Fibroblast of pulmonary artery (primary cell): ENCODE data around the gene AKNA.

Experiments used
- DNase-seq: peaks from one replicate; pipeline ENCODE4 v3.0.0-alpha.2; 2010; ENCODE audit warnings: low read depth
- H3K4me3 ChIP-seq: replicated peaks from 2 replicates; pipeline ENCODE4 v1.5.1; 2011; ENCODE audit warnings: low read depth, mild to moderate bottlenecking, control low read depth, low read length, moderate library complexity
- TF ChIP-seq, protein P1 (sequence below): IDR thresholded peaks from 2 replicates; pipeline ENCODE4 v1.5.1; 2011; ENCODE audit warnings: mild to moderate bottlenecking, control low read depth, low read length, inconsistent platforms; ENCODE audit errors: missing control alignments

AKNA gene

DNA sequence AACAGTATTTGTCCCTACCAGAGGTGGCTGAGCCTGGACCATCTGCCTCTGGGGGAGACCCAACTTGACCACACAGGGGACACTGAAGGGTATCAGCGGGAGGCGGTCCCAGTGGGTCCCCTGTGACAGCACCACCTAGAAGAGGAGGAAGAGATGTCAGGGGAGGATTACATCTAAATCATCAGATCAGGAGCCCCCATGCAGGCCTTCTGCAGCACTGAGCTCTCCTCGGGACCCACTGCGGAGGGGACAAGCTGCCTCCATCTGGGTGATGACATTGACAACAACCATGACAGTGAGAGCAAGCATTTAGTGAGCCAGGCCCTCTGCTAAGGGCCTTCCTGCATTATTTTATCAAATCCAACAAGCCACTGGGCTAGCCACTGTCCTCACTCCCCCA is 45.8 kb downstream of the AKNA start:
- TF ChIP-seq, protein P1, sequence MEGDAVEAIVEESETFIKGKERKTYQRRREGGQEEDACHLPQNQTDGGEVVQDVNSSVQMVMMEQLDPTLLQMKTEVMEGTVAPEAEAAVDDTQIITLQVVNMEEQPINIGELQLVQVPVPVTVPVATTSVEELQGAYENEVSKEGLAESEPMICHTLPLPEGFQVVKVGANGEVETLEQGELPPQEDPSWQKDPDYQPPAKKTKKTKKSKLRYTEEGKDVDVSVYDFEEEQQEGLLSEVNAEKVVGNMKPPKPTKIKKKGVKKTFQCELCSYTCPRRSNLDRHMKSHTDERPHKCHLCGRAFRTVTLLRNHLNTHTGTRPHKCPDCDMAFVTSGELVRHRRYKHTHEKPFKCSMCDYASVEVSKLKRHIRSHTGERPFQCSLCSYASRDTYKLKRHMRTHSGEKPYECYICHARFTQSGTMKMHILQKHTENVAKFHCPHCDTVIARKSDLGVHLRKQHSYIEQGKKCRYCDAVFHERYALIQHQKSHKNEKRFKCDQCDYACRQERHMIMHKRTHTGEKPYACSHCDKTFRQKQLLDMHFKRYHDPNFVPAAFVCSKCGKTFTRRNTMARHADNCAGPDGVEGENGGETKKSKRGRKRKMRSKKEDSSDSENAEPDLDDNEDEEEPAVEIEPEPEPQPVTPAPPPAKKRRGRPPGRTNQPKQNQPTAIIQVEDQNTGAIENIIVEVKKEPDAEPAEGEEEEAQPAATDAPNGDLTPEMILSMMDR: no peak
- H3K4me3 ChIP-seq: no peak overlapping the region
- DNase-seq: no peak

DNA sequence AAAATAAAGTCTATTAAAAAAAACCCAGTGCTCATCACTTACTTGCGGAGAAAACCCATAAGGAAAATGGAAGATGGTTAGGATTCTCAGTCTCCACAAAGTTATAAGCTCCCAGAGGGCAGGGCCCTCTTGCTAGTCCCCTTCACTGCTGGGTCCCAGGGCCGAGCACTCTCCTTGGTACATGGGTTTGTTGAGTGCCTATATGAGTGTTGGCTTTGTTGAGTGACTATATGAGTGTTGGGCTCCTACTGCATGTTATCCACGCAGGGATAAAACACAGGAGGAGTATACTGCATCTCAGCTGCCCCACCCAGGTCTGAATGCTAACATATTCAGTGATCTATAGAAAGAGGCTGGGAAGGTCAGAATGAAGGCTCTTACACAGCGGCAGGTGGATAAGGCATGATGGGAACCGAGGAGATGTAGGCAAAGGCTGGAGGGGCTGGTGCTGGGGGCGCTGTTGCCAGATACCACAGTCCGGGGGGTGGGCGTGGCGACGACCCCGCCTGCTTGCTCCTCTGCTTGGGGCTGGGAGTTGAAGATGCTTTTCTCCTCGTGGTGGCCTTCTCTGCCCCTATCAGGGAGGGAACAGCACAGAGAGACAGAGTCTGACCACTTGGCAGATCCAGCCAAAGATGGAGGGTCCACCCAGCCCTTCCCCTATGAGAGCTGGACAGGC is 46.5 kb downstream of the AKNA start:
- DNase-seq: no peak
- TF ChIP-seq, protein P1: no peak
- no peak overlapping the region for H3K4me3 ChIP-seq

DNA sequence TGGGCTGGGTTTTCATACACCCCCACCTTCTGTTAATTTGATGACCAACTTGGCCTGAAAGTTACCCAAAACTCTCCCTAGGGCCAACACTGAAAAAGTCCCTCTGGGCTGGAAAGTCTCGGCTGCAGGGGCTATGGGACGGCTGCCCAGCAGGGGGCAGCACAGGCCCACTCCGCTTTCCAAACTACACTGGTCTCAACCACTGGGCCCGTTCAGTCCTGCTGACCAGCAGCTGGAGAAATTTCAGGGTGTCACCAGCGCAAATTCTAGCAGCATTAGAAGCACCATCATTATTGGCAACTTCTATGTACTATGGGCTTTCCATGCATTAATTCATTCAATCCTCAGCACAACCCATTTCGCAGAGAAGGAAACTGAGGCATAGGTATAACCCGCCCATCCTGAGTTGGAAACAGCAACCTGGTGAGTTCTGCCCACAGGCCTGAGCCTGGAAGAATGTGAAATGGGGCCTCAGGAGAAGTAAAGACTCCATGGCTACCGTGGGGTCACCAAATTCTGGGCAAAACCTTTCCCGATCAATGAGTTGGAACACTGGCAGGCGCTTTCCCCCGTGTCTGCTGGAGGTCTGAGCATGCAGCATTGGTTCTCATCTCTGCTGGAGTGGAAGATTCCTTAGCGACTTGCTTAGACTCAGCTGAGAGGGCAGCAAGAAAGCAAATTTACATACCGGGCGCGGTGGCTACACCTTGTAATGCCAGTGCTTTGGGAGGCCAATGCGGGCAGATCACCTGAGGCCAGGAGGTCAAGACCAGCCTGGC is 48.5 kb downstream of the AKNA start:
- TF ChIP-seq, protein P1: peak; percentile 94
- DNase-seq: peak; percentile 65
- no peak overlapping the region for H3K4me3 ChIP-seq

DNA sequence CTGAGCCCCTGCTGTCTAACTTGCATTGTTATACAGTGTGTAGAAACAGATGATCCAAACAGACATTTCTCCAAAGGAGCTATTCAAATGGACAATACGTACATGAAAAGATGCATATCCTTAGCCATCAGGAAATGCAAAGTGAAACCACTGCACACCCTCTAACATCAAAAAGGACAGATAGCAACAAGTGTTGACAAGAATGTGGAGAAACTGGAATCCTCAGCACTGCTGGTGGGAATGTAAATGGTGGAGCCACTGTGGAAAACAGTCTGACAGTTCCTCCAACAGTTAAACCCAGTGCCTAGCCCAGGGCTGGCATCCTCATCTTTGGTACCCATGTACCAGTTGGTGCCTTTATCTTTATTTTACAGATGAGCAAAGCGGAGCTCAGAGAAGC is 49.6 kb downstream of the AKNA start:
- TF ChIP-seq, protein P1: no peak
- no peak for DNase-seq
- H3K4me3 ChIP-seq: no peak overlapping the region

DNA sequence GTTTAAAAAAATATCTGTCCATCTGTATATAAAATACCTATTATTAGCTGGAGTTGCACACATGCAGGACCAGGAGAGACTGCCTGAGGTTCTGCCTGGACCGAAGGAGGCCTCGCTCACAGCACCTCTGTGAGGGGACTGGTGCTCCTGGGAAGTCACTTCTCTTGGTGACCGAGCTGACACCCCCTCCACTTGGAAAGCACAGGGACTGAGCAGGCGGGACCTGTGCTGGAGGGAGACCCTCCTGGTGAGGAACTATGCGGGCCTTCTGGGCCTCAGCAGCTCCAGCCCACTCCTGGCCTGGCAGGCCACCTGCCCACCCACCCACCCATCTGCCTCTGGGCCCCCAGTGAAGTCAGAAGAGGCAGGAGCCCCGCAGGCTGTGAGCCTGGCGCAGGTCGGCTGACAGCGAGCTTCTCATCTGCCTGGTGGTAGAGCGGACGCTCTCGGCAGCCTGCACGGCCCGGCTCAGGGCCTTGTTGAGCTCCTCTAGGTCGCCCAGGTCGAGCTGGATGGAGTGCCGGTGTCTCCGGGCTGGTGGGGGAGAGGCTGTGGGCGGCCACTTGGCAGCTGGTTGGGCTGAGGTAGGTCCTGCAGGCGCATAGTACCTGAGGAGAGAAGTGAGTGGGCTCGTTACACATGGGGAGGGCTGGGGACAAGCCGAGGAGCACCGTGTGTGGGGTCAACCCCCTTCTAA is 50.9 kb downstream of the AKNA start:
- no peak for DNase-seq
- TF ChIP-seq, protein P1: no peak
- no peak overlapping the region for H3K4me3 ChIP-seq

DNA sequence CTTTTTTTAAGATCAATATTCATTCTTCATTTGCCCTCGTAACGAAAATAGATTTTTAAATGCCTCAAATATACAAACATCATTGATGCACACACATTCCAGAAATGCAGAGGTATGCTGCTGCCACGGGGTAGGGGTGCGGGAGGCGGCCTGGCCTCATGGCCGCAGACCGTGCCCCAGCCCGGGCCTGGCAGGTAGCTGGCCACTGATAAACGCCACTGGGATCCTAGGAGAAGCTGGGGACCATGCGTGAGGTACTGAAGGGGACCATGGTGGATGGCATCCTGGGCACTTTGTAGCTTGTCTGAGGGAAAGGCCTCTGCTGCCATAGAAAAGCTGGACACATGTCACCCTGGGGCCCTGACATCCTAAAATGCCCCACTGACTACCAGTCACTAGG is 51.6 kb downstream of the AKNA start:
- no peak overlapping the region for H3K4me3 ChIP-seq
- TF ChIP-seq, protein P1: no peak
- DNase-seq: no peak
